Activated CD8-positive, alpha-beta memory T cell treated with anti-CD3 and anti-CD28 coated beads, Interleukin-2, amount 10 ng/mL, durations not matched to agents 7 days and 5 days (primary cell): ENCODE results near the gene CCNI. TPM values are rescaled to one million over a fixed set of nuclear protein-coding genes. Genes with fewer than 3 reads are reported as not detected.
"Not testable (repeated sequence)": the region's sequence is repeated elsewhere in the genome, so short reads cannot be mapped to it uniquely, and the experiment has no call there.

Experiments used
- ATAC-seq: fragments of 150-1000 bp; cut with Tn5 transposase; one replicate; pipeline ENCODE4 v1.10.0; 2021; ENCODE audit warnings: moderate library complexity
- CTCF ChIA-PET: fragments of 350-600 bp; sonication (Branson Sonifier 250); formaldehyde crosslinking; loops from one replicate; lab custom pipeline; 2021; ENCODE audit warnings: antibody characterized with exemption; lab: Charles Lee
- DNase-seq: peaks from one replicate; pipeline ENCODE4 v3.0.0-alpha.2; 2020
- H3K27ac Mint-ChIP-seq: one replicate; pipeline ENCODE4 v1.8.0; 2021; ENCODE audit warnings: mild to moderate bottlenecking, mixed read lengths
- H3K27me3 Mint-ChIP-seq: one replicate; pipeline ENCODE4 v1.8.0; 2021; ENCODE audit warnings: mixed read lengths
- H3K36me3 Mint-ChIP-seq: one replicate; pipeline ENCODE4 v1.8.0; 2021; ENCODE audit warnings: mild to moderate bottlenecking, mixed read lengths
- H3K4me1 Mint-ChIP-seq: one replicate; pipeline ENCODE4 v1.8.0; 2021; ENCODE audit warnings: mixed read lengths
- H3K4me3 Mint-ChIP-seq: one replicate; pipeline ENCODE4 v1.8.0; 2021; ENCODE audit warnings: mild to moderate bottlenecking, moderate library complexity, mixed read lengths
- H3K9me3 Mint-ChIP-seq: one replicate; pipeline ENCODE4 v1.8.0; 2022; ENCODE audit warnings: low read depth, mixed read lengths
- total RNA-seq, 2 experiments: library from RNA; stranded (reverse); gene quantifications; one replicate each; pipeline ENCODE4 v1.2.3, GENCODE V29; 2021

Gene CCNI
- total RNA-seq, 2 experiments from 2014 or later, result 179 to 221 TPM

DNA sequence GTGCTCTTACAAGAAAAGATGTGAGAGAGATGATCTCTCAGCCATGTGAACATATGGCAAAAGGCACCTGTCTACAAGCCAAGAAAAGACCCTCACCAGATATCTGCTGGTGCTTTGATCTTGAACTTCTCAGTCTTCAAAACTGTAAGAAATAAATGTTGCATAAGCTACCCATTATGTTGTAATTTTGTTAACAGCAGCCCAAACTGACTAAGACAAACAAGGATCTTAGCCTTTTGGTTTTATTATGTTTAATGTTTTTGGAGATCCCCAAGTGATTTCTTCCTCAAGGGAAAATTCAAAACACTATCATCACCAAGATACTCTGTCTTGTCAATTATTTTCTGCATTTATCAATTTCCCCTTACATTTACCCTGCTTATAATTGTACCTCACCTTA, 21.8 kb upstream of the CCNI start:
- Mint-ChIP-seq H3K9me3 (no peaks in the 10 kb centered on the region), H3K27me3 (no peaks in the 10 kb centered on the region), H3K36me3 (no peaks in the 10 kb centered on the region), H3K27ac (no peak overlapping the region), H3K4me1 (peaks cover 17% of the 10 kb centered on the region), H3K4me3 (no peak overlapping the region)
- ATAC-seq (no peak), DNase-seq (no peak)
- CTCF ChIA-PET, result interaction anchor here (9.0 kb wide), 1 partner anchor 104 kb away, joined by 150 read pairs; no protein-coding TSS in a partner anchor

DNA sequence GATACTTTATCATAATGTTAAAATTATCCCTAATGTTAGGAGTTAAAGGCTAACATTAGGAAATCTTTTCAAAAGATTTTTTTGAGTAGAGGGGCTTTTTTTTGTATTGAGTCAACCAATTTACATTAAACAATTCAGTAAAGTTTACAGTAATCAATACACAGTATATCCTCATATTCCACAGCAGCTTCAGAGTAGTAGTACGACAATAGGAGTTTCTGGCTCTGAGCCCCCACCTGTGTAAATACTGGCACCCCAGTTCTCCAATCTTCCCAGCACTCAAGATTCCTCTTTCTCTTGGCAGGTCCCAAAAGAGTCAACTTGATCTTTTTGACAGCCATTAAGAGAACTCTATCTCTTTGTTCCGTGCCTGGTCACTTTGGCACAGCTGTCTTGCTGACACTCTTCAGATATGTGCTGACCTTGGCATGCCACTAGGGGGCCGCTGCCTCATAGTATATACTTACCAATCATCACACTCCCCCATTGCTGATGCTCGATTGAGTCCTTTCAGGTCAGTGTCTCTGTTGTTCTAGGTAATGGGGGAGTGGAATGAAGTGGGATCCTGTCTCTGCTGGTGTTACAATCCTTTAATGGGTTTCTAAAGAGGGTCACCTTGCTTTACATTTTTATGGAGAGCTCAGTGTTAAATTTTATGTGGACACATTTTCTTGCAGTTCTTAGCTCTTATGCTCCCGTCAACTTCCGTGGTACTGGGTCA, 19.5 kb upstream of the CCNI start:
- Mint-ChIP-seq H3K27me3 (no peaks in the 10 kb centered on the region), H3K36me3 (no peaks in the 10 kb centered on the region), H3K4me3 (no peak overlapping the region), H3K9me3 (no peaks in the 10 kb centered on the region), H3K27ac (no peak overlapping the region), H3K4me1 (peaks cover 11% of the 10 kb centered on the region)
- CTCF ChIA-PET, result interaction anchor here (0.6 to 9.0 kb wide), 34 partner anchors 10 to 263 kb away, joined by 3 to 150 read pairs (median 4); no protein-coding TSS in a partner anchor
- ATAC-seq (peak; percentile 100), DNase-seq (peak; percentile 83)

DNA sequence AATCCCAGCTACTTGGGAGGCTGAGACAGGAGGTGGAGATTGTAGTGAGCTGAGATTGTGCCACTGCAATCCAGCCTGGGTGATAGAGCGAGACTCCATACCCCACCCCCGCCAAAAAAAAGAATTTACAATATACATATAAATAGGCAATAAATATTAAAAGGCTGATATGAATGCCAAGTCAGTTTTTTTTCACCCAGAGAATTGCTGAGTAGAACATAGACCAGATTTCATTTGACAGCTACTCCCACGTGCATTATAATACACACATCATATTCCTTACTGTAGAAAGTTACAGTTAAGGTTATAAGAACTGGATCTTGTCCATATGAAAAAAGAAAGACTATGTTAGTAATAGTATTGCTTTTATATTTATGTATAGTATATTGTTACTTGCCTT, 18.7 kb upstream of the CCNI start:
- no peak for DNase-seq
- CTCF ChIA-PET, result interaction anchor here (0.7 to 9.0 kb wide), 13 partner anchors 10 to 114 kb away, joined by 3 to 150 read pairs (median 6); no protein-coding TSS in a partner anchor
- Mint-ChIP-seq H3K36me3 (no peaks in the 10 kb centered on the region), H3K9me3 (no peaks in the 10 kb centered on the region), H3K27ac (no peak overlapping the region), H3K4me3 (no peak overlapping the region), H3K27me3 (no peaks in the 10 kb centered on the region), H3K4me1 (peaks cover 8% of the 10 kb centered on the region)
- ATAC-seq, result no peak

DNA sequence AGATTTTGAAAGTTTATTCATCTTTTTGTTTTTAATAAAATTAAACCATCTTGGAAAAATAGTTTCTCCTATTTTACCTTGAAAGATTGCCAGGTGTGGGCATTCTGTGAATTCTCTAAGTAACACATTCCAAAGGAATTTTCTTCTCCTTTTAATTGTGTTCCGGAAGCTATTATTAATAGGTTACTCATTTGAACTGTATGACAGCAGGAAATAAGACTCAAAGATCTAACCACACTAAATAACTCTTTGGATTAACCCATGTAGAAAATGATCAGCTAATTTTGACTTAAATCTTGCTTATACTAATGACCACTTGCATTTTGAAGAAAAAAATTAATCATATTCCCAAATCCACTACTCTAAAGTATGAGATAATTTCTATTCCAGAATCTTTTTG, 17.6 kb upstream of the CCNI start:
- Mint-ChIP-seq H3K4me3 (no peak overlapping the region), H3K27me3 (no peaks in the 10 kb centered on the region), H3K4me1 (peaks cover 8% of the 10 kb centered on the region), H3K9me3 (no peaks in the 10 kb centered on the region), H3K36me3 (no peaks in the 10 kb centered on the region), H3K27ac (no peak overlapping the region)
- ATAC-seq (no peak), DNase-seq (no peak)
- CTCF ChIA-PET, result interaction anchor here (9.0 kb wide), 1 partner anchor 109 kb away, joined by 150 read pairs; no protein-coding TSS in a partner anchor

DNA sequence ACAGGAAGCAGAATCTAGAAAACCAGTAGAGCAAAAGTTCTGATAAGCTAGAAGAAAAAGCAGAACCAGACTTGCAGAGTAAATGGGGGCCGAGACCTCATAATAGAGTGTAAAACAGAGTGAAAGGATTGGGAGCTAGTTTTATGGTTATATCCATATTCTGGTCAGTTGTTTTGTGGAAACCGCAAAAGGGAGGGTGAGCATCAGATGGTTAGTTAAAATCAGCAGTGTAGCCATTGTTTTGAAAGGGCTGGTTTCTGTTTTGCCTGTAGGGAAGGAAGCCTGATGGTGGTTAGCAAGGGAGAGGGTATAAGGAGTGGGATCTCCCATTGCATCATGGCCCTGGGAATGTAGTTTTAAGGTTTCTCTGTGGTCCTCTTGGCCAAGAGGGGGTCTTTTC, 17.2 kb upstream of the CCNI start:
- H3K4me1 Mint-ChIP-seq, result peaks cover 8% of the 10 kb centered on the region
- no peak for DNase-seq
- H3K27me3 Mint-ChIP-seq, result no peaks in the 10 kb centered on the region
- no peaks in the 10 kb centered on the region for H3K9me3 Mint-ChIP-seq
- CTCF ChIA-PET, result interaction anchor here (9.0 kb wide), 1 partner anchor 109 kb away, joined by 150 read pairs; no protein-coding TSS in a partner anchor
- no peak overlapping the region for H3K4me3 Mint-ChIP-seq
- no peak for ATAC-seq
- H3K27ac Mint-ChIP-seq, result no peak overlapping the region
- no peaks in the 10 kb centered on the region for H3K36me3 Mint-ChIP-seq

DNA sequence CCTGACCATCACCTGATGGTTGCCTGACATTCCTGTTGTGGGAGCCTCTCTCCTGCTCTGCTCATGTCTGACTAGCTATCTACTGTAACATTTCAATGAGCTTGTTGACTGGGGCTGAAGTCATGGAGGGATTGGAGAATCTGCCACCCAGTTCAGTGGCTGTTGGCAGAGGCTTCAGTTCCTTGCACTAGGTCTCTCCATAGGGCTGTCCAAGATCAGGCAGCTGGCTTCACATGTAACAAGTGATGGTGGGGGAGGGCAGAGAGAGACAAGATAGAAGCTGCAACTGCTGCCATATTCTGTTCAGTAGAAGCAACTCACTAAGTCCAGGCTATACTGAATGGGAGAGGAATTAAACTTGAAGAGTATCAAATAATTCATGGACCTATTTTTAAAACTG, 14.1 kb upstream of the CCNI start:
- H3K4me3 Mint-ChIP-seq, result no peak overlapping the region
- CTCF ChIA-PET, result interaction anchor here (0.7 to 1.2 kb wide), 2 partner anchors 114 to 119 kb away, joined by 3 to 4 read pairs; no protein-coding TSS in a partner anchor
- DNase-seq, result no peak
- no peaks in the 10 kb centered on the region for H3K27me3 Mint-ChIP-seq
- H3K4me1 Mint-ChIP-seq, result peaks cover 4% of the 10 kb centered on the region
- no peak for ATAC-seq
- H3K27ac Mint-ChIP-seq, result no peak overlapping the region
- H3K36me3 Mint-ChIP-seq, result no peaks in the 10 kb centered on the region
- no peaks in the 10 kb centered on the region for H3K9me3 Mint-ChIP-seq

DNA sequence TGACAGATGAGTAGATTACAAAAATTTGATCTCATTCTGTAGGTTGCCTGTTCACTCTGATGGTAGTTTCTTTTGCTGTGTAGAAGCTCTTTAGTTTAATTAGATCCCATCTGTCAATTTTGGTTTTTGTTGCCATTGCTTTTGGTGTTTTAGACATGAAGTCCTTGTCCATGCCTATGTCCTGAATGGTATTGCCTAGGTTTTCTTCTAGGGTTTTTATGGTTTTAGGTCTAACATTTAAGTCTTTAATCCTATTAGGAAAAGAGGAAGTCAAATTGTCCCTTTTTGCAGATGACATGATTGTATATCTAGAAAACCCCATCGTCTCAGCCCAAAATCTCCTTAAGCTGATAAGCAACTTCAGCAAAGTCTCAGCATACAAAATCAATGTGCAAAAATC, 11.2 kb upstream of the CCNI start:
- H3K36me3 Mint-ChIP-seq, H3K27ac Mint-ChIP-seq, H3K4me1 Mint-ChIP-seq, DNase-seq, H3K9me3 Mint-ChIP-seq, H3K27me3 Mint-ChIP-seq, H3K4me3 Mint-ChIP-seq, ATAC-seq, CTCF ChIA-PET: not testable (repeated sequence)

DNA sequence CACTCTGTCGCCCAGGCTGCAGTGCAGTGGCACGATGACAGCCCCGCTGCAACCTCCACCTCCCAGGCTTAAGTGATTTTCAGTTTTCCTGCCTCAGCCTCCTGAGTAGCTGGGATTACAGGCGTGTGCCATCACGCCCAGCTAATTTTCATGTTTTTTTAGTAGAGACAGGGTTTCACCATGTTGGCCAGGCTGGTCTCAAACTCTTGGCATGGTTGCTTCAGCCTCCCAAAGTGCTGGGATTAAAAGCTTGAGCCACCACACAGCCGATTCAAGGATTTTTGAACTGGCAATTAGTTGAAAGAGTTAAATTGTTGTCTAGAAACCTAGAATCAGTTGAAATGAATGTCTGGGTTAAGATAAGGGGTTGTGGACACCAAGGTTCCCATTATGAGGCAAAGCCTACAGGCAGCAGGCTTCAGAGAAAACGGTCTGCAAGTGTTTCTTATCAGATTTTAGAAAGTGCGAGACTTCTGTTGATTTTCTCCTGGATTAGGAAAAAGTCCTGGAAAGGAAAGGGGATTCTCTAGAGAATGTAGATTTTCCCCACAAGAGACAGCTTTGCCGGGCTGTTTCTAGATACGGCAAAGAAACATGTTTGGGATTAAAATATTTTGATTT, 8.3 kb upstream of the CCNI start:
- Mint-ChIP-seq H3K9me3 (no peaks in the 10 kb centered on the region), H3K4me1 (peaks cover 3% of the 10 kb centered on the region), H3K27ac (no peak overlapping the region), H3K27me3 (no peaks in the 10 kb centered on the region), H3K36me3 (no peaks in the 10 kb centered on the region), H3K4me3 (no peak overlapping the region)
- CTCF ChIA-PET, result interaction anchor here (1.0 to 2.2 kb wide), 2 partner anchors 11 to 12 kb away, joined by 5 to 6 read pairs; no protein-coding TSS in a partner anchor
- DNase-seq (no peak), ATAC-seq (no peak)

DNA sequence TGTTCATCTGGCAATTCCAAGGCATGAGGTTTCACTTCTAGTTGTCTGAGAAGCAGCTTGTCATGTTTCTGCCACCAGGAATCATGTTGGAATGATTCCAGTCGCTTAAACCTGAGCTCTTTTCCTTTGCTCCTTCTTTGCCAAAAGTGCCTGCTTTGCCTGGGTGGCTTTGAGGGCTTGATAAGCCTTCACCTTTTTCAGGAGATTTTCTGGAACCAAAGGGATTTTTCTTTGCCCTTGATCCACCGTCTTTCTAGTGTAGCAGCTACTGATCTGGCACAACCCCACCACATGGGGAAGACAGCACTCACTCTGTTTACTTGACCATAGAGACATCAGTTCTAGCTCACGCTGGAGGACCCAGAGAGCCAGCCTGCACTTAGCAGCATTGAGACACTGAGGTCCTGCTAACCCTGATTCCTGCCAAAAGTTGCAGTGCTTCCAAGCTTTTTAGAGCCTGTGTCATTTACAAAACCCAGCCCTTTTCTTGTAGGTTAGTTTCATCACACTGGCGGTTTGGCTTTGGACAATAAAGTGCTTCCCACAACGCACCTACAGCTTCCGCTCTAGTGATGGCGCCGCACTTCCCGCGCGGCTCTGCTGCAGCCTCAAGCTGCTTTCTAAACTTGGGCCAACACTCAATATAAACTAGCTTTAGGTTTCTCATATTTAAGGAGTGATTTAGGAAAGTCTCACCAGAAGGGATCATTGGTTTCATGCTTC, 7.3 kb upstream of the CCNI start:
- Mint-ChIP-seq H3K4me1 (peaks cover 6% of the 10 kb centered on the region), H3K27me3 (no peaks in the 10 kb centered on the region), H3K4me3 (no peak overlapping the region), H3K36me3 (no peaks in the 10 kb centered on the region), H3K9me3 (no peaks in the 10 kb centered on the region), H3K27ac (no peak overlapping the region)
- CTCF ChIA-PET, result interaction anchor here (1.3 kb wide), 1 partner anchor 12 kb away, joined by 9 read pairs; no protein-coding TSS in a partner anchor
- DNase-seq (no peak), ATAC-seq (no peak)

DNA sequence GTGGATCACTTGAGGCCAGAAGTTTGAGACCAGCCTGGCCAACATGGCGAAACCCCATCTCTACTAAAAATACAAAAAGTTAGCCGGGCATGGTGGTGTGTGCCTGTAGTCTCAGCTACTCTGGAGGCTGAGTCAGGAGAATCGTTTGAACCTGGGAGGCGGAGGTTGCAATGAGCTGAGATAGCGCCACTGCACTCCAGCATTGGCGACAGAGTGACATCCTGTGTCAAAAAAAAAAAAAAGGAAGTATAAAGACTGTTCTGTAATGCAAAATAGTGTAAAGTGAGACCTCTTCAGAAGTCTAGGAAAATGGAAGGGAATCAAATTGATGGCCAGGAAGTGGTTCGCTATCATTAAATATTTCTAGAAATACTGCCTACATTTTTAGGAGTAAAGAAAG, 5.0 kb upstream of the CCNI start:
- DNase-seq, H3K27ac Mint-ChIP-seq, ATAC-seq, H3K4me3 Mint-ChIP-seq, CTCF ChIA-PET, H3K27me3 Mint-ChIP-seq, H3K36me3 Mint-ChIP-seq, H3K9me3 Mint-ChIP-seq: not testable (repeated sequence)
- peaks cover 20% of the 10 kb centered on the region for H3K4me1 Mint-ChIP-seq

DNA sequence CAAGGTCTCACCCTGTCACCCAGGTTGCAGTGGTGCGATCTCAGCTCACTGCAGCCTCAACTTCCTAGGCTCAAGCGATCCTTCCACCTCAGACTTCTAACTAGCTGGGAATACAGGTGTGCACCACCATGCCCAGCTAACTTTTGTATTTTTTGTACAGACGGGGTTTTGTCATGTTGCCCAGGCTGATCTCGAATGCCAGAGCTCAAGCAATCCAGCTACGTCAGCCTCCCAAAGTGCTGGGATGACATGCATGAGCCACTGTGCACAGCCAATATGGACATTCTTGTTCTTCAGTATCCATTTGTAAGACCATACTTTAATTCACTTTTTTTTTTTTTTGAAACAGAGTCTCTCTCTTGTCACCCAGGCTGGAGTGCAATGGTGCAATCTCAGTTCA, 3.5 kb upstream of the CCNI start:
- peaks cover 2% of the 10 kb centered on the region for H3K36me3 Mint-ChIP-seq
- H3K27ac Mint-ChIP-seq, result no peak overlapping the region
- CTCF ChIA-PET, result interaction anchor here (0.9 to 1.2 kb wide), 2 partner anchors 16 to 74 kb away, joined by 4 to 5 read pairs; no protein-coding TSS in a partner anchor
- H3K4me3 Mint-ChIP-seq, result no peak overlapping the region
- no peaks in the 10 kb centered on the region for H3K9me3 Mint-ChIP-seq
- H3K4me1 Mint-ChIP-seq, result peaks cover 20% of the 10 kb centered on the region
- ATAC-seq, result no peak
- no peak for DNase-seq
- peaks cover 3% of the 10 kb centered on the region for H3K27me3 Mint-ChIP-seq

DNA sequence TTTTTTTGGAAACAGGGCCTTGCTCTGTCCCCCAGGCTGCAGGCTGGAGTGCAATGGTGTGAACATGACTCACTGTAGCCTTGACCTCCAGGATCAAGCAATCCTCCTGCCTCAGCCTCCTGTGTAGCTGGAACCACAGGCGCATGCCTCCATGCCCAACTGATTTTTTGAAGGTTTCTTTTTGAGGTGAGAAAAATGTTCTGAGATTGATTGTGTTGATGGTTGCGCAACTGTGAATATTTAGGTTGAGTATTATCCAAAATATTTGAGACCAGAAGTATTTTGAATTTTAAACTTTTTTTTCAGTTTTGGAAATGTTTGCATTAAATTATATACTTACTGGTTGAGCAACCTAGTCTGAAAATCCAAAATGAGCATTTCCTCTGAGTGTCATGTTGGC, 2.6 kb upstream of the CCNI start:
- no peaks in the 10 kb centered on the region for H3K9me3 Mint-ChIP-seq
- H3K4me3 Mint-ChIP-seq, result no peak overlapping the region
- H3K4me1 Mint-ChIP-seq, result peaks cover 20% of the 10 kb centered on the region
- no peak for ATAC-seq
- H3K27ac Mint-ChIP-seq, result no peak overlapping the region
- CTCF ChIA-PET, result interaction anchor here (1.2 to 2.5 kb wide), 2 partner anchors 17 to 125 kb away, joined by 5 to 6 read pairs; no protein-coding TSS in a partner anchor
- peaks cover 3% of the 10 kb centered on the region for H3K27me3 Mint-ChIP-seq
- no peak for DNase-seq
- H3K36me3 Mint-ChIP-seq, result peaks cover 2% of the 10 kb centered on the region
